GDM1 (cell line): ENCODE measurements around the gene SUMO3.

Experiments
- DNase-seq: peaks from one replicate; lab custom pipeline; 2025; lab: John Stamatoyannopoulos, UW

The SUMO3 gene

GRCh38 chr21:44828362-44829056 is 10.6 kb upstream of the SUMO3 start:
- DNase-seq: no peak

- no peak for DNase-seq
Observed at GRCh38 chr21:44823179-44823660, 5.4 kb upstream of the SUMO3 start.

DNA sequence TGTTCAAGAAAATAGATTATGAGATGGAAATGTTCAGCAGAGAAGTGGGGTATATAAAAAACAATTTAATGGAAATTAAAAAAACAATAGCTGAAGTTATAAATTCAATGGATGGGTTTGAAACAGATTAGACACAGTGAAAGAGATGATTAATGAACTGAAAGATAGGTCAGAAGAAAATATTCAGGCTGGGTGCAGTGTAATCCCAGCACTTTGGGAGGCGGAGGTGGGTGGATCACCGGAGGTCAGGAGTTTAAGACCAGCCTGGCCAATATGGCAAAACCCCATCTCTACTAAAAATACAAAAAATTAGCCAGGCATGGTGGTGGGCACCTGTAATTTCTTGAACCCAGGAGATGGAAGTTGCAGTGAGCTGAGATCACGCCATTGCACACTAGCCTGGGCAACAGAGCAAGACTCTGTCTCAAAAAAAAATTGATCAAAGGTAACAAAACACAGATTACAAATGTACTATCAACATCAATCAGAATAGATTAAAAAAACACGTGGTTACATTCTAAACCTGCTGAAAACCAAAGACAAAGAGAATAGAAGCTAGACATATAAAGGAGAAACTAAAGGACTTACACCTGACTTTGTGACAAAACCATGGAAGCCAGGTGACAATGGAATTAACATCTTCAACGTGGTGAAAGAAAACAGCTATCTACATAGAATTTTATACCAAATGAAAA is 4.8 kb upstream of the SUMO3 start:
- no peak for DNase-seq

DNA sequence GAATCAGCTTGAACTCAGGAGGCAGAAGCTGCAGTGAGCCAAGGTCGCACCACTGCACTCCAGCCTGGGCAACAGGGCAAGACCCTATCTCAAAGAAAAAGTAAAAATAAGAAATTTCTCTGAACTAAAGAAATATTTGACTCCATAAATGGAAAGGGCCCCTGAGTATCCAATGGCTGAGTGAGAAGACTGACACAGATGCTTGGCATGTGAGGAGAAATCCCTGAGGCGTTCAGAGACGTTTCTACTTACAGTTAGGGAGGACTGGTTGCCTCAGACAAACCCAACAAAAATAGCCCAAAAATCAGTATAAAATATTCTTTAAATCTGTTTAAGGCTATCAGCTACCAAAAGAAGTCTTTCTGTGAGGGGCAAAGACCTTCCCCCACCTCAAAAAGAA is 3.0 kb upstream of the SUMO3 start:
- DNase-seq: no peak

- no peak for DNase-seq
Observed at GRCh38 chr21:44819283-44820243, 1.7 kb upstream of the SUMO3 start.

- DNase-seq: no peak
Observed at GRCh38 chr21:44818640-44819011, 764 bp upstream of the SUMO3 start.

DNA sequence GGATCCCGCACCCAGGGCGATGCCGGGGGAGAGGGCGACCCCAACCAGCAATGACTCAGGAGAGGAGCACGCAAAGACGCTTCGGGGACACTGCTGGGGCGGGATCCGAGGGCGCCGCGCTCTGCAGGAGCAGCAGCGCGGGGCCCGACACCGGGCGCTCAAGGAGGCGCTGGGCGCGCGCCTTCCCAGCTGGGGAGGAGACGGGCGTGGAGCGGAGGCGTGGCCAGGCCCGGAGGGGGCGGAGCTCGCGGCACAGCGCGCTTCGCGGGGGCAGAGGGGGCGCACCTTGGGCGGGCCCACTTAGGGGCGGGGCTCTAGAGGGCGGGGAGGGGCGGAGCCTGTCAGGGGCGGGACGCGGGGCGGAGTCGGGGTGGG is 369 bp downstream of the SUMO3 start:
- DNase-seq: peak; percentile 78

DNA sequence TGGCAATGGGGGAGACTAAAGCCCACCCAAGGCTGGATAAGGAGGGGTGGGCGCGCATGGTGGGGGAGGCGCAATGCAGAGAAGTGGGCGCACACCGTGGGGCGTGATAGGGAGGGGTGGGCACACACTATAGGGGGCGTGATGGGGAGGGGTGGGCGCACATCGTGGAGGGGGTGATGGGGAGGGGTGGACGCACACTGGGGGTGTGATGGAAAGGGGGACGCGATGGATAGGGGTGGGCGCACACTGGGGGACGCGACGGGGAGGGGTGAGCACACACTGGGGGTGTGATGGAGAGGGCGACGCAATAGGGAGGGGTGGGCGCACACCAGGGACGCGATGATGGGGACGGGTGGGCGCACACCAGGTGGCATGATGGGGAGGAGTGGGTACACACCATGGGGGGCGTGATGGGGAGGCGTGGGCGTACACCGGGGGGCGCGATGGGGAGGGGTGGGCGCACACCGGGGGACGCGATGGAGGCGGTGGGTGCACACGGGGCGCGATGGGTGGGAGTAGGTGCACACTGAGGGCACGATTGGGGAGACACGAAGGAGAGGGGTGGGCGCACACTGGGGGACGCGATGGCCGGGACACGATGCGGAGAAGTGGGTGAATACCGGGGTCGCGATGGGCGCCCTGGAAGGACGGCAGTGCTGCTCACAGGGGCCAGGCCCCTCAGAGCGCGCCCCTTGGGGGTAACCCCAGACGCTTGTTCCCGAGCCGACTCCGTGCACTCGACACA is 929 bp downstream of the SUMO3 start:
- no peak for DNase-seq

GRCh38 chr21:44815852-44816628 is 1.8 kb downstream of the SUMO3 start:
- DNase-seq: no peak

DNA sequence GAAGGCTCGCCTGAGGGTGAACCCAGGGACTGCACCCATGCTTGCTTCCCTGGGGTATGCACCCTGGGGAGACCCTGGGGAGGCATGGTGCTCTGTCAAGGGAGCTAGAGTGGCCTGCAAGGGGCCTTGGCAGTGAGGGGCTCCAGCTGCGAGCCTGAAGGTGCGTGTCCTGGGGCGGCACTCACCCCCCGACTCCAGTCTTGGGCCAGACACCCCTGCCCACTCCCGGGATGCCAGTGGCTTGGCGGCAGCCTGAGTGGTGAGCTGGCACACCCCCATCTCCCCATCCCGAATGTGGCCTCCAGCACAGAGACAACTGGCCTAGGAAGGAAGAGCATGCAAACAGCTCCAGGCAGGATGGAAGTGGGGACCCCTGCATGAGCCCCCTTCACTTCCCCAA is 2.6 kb downstream of the SUMO3 start:
- DNase-seq: no peak

DNA sequence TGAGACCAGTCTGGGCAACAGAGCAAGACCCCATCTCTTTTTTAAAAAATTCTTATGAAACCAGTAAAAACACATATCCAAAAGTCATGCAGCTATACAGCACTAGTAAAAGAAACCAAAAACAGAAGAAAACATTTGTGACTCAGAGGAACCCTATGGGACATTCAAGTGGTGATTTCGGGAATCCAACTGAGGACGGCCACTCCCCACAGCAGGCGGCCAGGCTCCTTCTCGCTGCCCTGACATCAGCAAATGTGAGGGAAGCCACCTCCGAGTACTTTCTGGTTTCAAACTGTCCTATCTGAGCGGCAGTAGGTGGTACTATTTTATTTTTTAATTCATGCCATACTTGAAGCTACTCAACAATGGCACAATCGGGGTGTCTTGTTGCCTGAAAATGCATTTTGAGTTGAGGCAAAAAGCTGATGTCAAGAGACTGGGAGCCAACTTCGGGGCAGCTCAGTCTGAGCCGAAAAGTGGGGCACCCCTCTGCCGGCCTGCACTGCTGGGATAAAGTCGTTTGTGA is 3.3 kb downstream of the SUMO3 start:
- no peak for DNase-seq

- DNase-seq: no peak
Observed at GRCh38 chr21:44813727-44814126, 4.1 kb downstream of the SUMO3 start.

DNA sequence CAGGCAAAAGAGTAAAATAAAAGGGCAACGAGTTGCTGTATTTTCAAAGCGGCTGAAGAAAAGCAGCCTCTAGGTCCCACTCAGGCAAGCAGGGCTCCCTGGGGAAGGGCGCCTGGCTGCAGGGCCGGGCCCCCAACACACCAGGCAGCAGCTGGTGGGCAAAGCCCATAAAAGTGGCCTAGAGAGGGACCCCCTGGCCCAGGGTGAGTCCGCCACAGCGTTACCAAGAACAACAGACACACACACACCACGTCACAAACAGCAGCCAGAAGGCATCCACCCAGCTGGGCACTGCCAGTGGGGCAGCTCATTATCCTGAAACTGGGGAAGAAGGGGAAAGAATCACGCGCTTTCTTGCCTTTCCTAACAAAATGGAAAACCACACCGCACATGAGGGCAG is 4.7 kb downstream of the SUMO3 start:
- DNase-seq: no peak

GRCh38 chr21:44812640-44813039 is 5.2 kb downstream of the SUMO3 start:
- DNase-seq: no peak

DNA sequence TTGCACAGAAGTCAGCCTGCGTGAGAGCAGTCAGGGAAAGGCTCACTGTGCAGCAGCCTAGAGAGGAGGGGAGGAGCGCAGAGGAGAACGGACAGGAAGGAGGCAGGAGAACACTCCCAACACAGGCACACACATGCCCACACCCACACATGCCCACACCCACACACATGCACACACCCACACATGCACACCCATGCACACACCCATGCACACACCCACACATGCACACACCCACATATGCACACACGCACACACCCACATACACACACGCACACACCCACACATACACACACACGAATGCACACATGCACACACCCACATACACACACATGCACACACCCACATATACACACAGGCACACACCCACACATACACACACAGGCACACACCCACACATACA is 7.1 kb downstream of the SUMO3 start:
- DNase-seq: no peak

DNA sequence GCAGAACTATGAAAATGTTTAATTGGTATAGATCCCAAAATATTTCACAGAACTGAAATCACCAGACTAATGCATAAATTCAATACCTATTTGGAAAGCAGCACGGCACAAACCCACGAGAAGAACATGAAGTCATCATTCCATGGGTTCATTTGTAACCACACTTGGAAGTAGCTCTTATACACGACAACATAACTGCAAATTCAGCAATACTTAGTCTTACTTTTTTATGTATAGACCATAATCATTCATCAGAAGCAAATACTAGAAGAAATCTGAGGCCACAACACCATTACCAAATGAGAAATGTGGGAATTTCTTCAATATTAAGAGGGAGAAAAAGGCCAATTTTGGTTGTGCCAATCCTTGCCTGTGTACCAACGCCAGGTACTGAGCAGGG is 12.0 kb downstream of the SUMO3 start:
- no peak for DNase-seq

DNA sequence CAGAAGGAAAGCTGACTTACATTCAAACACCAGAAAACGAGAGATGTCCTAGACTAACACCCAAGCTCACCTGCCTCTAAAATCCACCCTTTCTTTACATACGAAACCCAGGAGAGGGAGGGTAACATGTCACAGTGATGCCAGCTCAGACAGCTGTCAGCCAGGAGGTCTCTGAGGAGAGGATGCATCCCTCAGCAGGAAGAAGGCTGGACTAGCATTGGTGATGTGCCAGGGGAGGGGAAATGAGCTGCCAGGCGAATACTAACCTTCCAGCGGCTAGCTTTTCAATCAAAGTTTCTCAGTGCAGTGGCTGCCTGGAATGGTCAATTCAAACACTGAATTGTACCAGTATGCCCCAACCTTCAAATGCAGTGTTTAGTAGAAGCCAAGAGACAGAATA is 12.6 kb downstream of the SUMO3 start:
- no peak for DNase-seq

GRCh38 chr21:44804762-44805161 is 13.1 kb downstream of the SUMO3 start:
- DNase-seq: no peak

GRCh38 chr21:44803651-44804050 is 14.2 kb downstream of the SUMO3 start:
- DNase-seq: no peak

DNA sequence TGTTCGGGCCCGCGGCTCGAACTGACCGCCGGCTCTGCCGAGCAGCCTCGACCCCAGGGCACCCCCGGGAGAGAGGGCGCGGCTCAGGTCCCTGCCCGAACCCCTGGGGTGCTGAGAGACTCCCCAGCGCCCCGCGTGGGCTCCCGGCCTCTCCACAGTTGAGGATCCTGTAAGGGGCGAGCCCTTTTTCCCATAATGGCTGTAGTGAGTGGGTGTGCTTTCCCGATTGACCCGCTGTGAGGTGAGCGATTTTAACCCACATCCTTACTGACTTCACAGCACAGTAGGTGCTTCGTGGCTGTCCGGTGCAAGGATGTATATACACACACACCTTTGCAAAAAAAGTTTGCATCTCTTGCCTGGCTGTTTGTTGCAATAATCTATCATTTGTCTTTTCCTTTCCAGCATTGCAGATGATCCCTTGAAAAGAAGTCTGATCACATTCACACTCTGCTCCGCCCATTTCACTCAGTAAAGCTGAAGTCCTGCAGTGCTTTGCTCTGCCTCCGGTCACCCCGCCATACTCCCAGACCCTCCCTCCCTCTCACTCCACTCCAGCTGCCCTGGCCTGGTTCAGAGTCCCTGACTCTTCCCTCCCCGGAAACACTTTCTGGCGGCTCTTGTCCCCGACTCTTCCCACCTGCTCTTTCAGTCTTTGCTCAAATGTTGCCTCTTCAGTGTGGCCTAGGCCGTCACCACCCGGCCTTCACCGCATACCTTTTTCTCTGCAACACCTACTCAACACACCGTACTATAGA is 15.3 kb downstream of the SUMO3 start:
- DNase-seq: no peak
